Upper lobe of left lung (tissue), 6 donors: ENCODE data around the gene WFDC5. TPM values are rescaled to one million over a fixed set of nuclear protein-coding genes. Genes with fewer than 3 reads are reported as not detected.
A peak's percentile ranks its signal among the peaks of the same experiment; 100 is the strongest.

Source experiments
- ATAC-seq, 2 donors: fragments of 200-7000 bp; cut with Tn5 transposase; one replicate each; pipeline ENCODE4 v1.9.1; 2022; ENCODE audit warnings: mild to moderate bottlenecking in 2 of 2, moderate library complexity in 2 of 2; ENCODE audit not compliant: low FRiP score in 2 of 2
- DNase-seq, 2 donors: peaks; one replicate each; pipeline ENCODE4 v3.0.0-alpha.2; 2019 to 2020
- H3K27ac ChIP-seq, 4 donors: fragments of 200-600 bp; sonication (generic); one replicate each; pipeline ENCODE4 v1.5.1; 2016 to 2019
- H3K27me3 ChIP-seq, 4 donors: fragments of 200-600 bp; sonication (generic); one replicate each; pipeline ENCODE4 v1.5.1; 2017 to 2019
- H3K36me3 ChIP-seq, 4 donors: fragments of 200-600 bp; sonication (generic); one replicate each; pipeline ENCODE4 v1.5.1; 2016 to 2019
- H3K4me1 ChIP-seq, 4 donors: fragments of 200-600 bp; sonication (generic); one replicate each; pipeline ENCODE4 v1.5.1; 2018 to 2019
- H3K4me3 ChIP-seq, 4 donors: fragments of 200-600 bp; sonication (generic); one replicate each; pipeline ENCODE4 v1.5.1; 2017 to 2019; ENCODE audit warnings: mild to moderate bottlenecking in 2 of 4, moderate library complexity in 1 of 4
- H3K9me3 ChIP-seq, 4 donors: fragments of 200-600 bp; sonication (generic); one replicate each; pipeline ENCODE4 v1.5.1; 2018 to 2019
- CTCF ChIP-seq, 6 experiments: fragments of 450-650 bp in 4 of 6; fragments of 200-600 bp in 2 of 6; sonication (generic) in 2 of 6; IDR thresholded peaks; one replicate each; pipeline ENCODE4 v1.5.1; 2016 to 2019; ENCODE audit warnings: antibody characterized with exemption in 6 of 6
- EP300 ChIP-seq, 4 donors: sonication (generic); formaldehyde crosslinking; IDR thresholded peaks; one replicate each; pipeline ENCODE4 v1.5.1; 2017; ENCODE audit warnings: antibody characterized with exemption in 4 of 4, control low read depth in 2 of 4
- POLR2A ChIP-seq, 4 donors: fragments of 450-650 bp; IDR thresholded peaks; one replicate each; pipeline ENCODE4 v1.5.1; 2016 to 2017; ENCODE audit warnings: antibody characterized with exemption in 4 of 4, mild to moderate bottlenecking in 2 of 4
- POLR2AphosphoS5 ChIP-seq, 2 donors: sonication (generic); formaldehyde crosslinking; IDR thresholded peaks; one replicate each; pipeline ENCODE4 v1.5.1; 2017; ENCODE audit warnings: antibody characterized with exemption in 2 of 2
- WGBS, 2 donors: methylation state at CpG; one replicate each; pipeline ENCODE4 v1.1.5; 2017 to 2018; 5-methylcytosine and 5-hydroxymethylcytosine counted together
- total RNA-seq, 6 donors: library from RNA; depleted of rRNA in 4 of 6; stranded (reverse); fragments of >200 nt in 4 of 6; gene quantifications; one replicate each; pipeline versions ENCODE4 v1.1.0 to v1.2.1, GENCODE V29; 2016 to 2021
- donor health status: DM: no; HTN: no; CAD: no; lungs with moderate emphysema.
- donor health status: DM: no; HTN: yes; CAD: no; lungs with severe emphysema.

WFDC5 gene
- total RNA-seq, 6 donors from 2014 or later, result 0.57 to 2.0 TPM; not detected in 4

- TF ChIP-seq CTCF (IDR thresholded peaks at IDR 0.05) (peak in 5 of 6 experiments; percentile 20 to 72 (median 46)), POLR2AphosphoS5 (IDR thresholded peaks at IDR 0.05) (no peak)
- Histone ChIP-seq H3K9me3 (no peaks in the 10 kb centered on the region), H3K36me3 (no peaks in the 10 kb centered on the region), H3K27me3 (peaks cover 0 to 17% (median 8%) of the 10 kb centered on the region in 4 donors), H3K4me3 (peak overlapping the region in 3 of 4 donors; percentile 11 to 37 (median 33)), H3K4me1 (peaks cover 11 to 29% (median 16%) of the 10 kb centered on the region in 4 donors), H3K27ac (no peak overlapping the region)
- WGBS, 2 donors, result 36 to 66% methylated on average over 17 to 53 of the region's 56 CpGs
- DNase-seq, result peak; percentile 41 to 89
- peak in 1 of 2 donors; percentile 44 for ATAC-seq
Observed at GRCh38 chr20:45097485-45098102, 17.4 kb downstream of the WFDC5 start.

GRCh38 chr20:45096781-45097180, 18.2 kb downstream of the WFDC5 start:
- WGBS, 2 donors, result 72 to 79% methylated on average over 9 of the region's 9 CpGs
- DNase-seq (no peak), ATAC-seq (no peak)
- H3K9me3 ChIP-seq, result no peaks in the 10 kb centered on the region
- H3K4me1 ChIP-seq, result peaks cover 11 to 29% (median 16%) of the 10 kb centered on the region in 4 donors
- H3K4me3 ChIP-seq, result no peak overlapping the region
- no peaks in the 10 kb centered on the region for H3K36me3 ChIP-seq
- no peak overlapping the region for H3K27ac ChIP-seq
- H3K27me3 ChIP-seq, result peaks cover 0 to 17% (median 8%) of the 10 kb centered on the region in 4 donors
- TF ChIP-seq POLR2A (IDR thresholded peaks at IDR 0.05), result no peak
- TF ChIP-seq EP300 (IDR thresholded peaks at IDR 0.05), result no peak
- no peak for TF ChIP-seq CTCF (IDR thresholded peaks at IDR 0.05)
- TF ChIP-seq POLR2AphosphoS5 (IDR thresholded peaks at IDR 0.05), result no peak

GRCh38 chr20:45095805-45096238, 19.2 kb downstream of the WFDC5 start:
- WGBS, 2 donors, result 7% methylated on average over 5 to 7 of the region's 7 CpGs
- DNase-seq (peak in 1 of 2 donors; percentile 37), ATAC-seq (peak; percentile 62 to 73)
- Histone ChIP-seq H3K27ac (no peak overlapping the region), H3K9me3 (no peaks in the 10 kb centered on the region), H3K4me1 (peaks cover 10 to 24% (median 14%) of the 10 kb centered on the region in 4 donors), H3K27me3 (peaks cover 0 to 16% (median 8%) of the 10 kb centered on the region in 4 donors), H3K4me3 (no peak overlapping the region), H3K36me3 (no peaks in the 10 kb centered on the region)
- peak; percentile 47 to 75 (median 60) for TF ChIP-seq CTCF (IDR thresholded peaks at IDR 0.05)
- no peak for TF ChIP-seq POLR2AphosphoS5 (IDR thresholded peaks at IDR 0.05)

GRCh38 chr20:45094864-45095574, 20.0 kb downstream of the WFDC5 start:
- no peak for TF ChIP-seq POLR2AphosphoS5 (IDR thresholded peaks at IDR 0.05)
- TF ChIP-seq EP300 (IDR thresholded peaks at IDR 0.05), result no peak
- TF ChIP-seq CTCF (IDR thresholded peaks at IDR 0.05), result no peak
- TF ChIP-seq POLR2A (IDR thresholded peaks at IDR 0.05), result no peak
- no peak for DNase-seq
- H3K4me1 ChIP-seq, result peaks cover 7 to 22% (median 10%) of the 10 kb centered on the region in 4 donors
- peaks cover 0 to under 1% (median 0%) of the 10 kb centered on the region in 4 donors for H3K36me3 ChIP-seq
- peaks cover 0 to 12% (median 8%) of the 10 kb centered on the region in 4 donors for H3K27me3 ChIP-seq
- 93 to 97% methylated on average over 8 to 9 of the region's 11 CpGs for whole genome bisulfite sequencing, 2 donors
- H3K4me3 ChIP-seq, result no peak overlapping the region
- ATAC-seq, result no peak
- no peak overlapping the region for H3K27ac ChIP-seq
- no peaks in the 10 kb centered on the region for H3K9me3 ChIP-seq
